NCI-H345 treated with DMSO at 0.1 percent for 48 hours (cell line): ENCODE data around the gene SLC25A1.

Source experiments
- DNase-seq: peaks from one replicate; lab custom pipeline; 2025; ENCODE audit not compliant: unreplicated experiment; lab: John Stamatoyannopoulos, UW

The SLC25A1 gene

GRCh38 chr22:19139974-19140373 lies 38.6 kb downstream of the SLC25A1 start:
- no peak for DNase-seq

DNA sequence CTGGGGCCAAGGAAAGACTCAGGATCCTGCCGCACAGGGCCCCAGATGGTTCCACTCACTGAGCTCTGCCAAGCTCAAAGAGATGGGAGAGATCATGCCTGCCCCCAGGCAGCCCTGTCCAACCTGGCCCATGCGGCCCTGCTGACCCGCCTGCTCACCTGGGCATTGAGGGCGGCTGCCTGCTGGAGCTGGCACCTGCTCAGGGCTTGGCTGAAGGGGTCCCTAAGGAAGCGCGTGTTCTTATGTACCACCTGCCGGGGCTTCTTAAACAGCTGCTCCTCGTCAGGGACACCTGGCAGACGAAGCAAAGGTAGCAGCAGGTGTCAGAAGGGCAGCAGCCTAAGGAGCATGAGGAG lies 39.6 kb downstream of the SLC25A1 start:
- DNase-seq: no peak

GRCh38 chr22:19138217-19139000 lies 40.1 kb downstream of the SLC25A1 start:
- DNase-seq: no peak

DNA sequence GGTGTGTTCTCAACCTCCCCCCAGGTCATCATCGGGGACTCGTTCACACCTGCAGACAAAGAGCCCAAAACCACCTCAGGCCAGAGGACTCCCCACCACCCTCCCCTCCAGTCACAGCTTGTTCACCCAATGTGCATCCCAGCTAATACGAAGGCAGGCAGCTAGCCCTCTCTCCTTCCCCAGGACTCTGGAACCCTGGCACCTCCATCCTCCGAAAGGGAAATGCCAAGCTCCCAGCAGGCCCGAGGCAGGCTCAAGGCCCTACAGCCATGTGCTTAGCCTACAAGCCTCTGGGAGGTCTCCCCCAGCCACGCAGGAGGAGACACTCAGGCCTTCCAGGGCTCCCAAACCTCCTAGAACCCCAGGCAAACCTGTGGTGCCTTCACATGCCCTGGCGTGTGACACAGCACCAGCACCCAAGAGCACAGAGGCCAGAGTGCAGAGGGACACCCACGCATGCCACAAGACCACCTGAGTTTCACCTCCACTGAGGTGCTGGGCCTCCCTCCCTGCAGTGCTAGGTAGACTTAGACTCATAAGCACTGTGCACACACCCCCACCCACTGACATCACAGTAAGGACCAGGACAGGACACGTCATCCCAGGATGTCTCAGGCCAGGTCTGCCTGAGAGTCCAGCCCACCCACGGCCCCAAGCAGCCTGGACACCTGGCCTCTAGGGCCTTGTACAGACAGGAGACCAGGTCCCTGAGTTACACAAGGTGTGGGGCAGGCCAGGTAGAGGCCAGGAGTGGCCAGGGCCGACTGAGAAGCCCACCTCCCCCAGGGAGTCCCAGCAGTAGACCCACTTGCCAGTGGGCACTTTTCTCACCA lies 40.9 kb downstream of the SLC25A1 start:
- no peak for DNase-seq

GRCh38 chr22:19136915-19137314 lies 41.6 kb downstream of the SLC25A1 start:
- no peak for DNase-seq

DNA sequence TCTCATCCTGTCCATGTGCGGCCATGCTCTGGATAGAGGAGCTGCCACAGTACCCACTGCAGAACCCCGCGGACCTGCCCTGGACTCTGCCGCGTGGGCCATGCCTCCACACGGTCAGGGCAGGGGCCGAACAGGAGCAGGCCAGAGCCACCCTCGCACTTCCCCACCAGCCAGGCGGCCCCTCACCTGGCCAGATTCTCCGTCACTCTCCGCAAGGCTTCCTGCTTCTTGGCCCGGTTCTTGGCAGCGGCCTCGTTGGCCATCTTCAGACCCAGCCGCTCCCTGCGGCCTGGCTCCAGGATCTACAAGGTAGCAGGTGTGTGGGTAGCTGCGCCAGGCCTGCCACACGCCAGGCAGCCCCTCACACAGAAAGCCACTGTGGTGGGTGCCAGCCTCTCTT lies 43.7 kb downstream of the SLC25A1 start:
- no peak for DNase-seq

DNA sequence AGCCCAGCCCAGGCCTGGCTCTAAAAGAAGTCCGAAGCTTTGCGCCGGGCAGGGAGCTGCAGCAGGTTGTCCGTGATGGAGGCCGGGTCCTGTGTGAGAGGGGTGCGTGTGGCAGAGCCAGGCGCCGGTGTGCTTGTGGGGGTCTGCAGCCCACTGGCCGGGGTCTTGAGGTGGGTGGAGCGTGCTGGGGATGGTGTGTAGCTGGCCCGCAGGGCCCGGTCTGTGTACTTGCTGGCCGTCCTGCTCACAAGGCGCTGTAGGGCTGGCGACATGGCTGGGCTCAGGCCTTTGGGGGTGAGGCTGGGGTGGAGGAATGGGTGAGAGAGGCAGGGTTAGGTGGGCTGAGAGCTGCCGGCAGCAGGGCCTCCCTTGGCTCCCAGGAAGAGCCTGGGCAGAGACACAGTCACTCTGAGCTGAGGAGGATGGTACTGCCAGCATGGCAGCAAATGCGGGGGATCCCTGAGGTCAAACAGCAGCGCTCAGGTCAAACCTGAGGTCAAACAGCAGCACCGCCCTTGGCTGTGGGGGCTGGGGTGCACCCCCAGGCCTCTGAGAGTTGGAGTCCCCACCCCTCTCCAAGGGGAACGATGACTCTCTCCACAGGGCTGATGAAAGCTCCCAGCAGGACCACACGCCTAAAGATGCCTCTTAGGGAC lies 44.2 kb downstream of the SLC25A1 start:
- no peak for DNase-seq

DNA sequence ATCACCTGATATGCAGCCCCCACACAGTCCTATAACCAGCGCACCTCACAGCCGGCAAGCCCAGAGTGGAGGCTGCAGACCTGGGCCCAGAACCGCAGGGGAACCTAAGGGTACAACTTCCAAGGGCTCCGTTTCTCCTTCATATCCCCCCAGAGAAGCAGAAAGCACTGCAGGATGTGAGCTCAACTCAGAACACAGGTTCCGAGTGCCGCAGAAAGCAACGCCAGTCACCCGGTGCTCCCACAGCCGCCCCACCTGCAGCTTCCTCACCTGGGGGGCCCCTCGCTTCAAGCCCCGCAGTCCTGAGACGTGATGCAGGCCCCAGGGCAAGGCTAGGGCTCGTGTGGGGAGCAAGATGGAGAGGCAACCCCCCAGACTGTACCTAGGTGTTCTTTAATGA lies 45.0 kb downstream of the SLC25A1 start:
- no peak for DNase-seq

- DNase-seq: no peak
Measured at GRCh38 chr22:19132693-19133400, 45.7 kb downstream of the SLC25A1 start.

DNA sequence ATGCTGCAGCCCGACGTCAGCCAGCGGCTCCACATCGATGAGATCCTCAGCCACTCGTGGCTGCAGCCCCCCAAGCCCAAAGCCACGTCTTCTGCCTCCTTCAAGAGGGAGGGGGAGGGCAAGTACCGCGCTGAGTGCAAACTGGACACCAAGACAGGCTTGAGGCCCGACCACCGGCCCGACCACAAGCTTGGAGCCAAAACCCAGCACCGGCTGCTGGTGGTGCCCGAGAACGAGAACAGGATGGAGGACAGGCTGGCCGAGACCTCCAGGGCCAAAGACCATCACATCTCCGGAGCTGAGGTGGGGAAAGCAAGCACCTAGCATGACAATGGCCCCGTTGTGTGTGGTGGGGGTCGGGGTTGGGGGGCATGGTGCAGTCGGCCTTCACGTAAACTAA lies 46.4 kb downstream of the SLC25A1 start:
- DNase-seq: no peak

DNA sequence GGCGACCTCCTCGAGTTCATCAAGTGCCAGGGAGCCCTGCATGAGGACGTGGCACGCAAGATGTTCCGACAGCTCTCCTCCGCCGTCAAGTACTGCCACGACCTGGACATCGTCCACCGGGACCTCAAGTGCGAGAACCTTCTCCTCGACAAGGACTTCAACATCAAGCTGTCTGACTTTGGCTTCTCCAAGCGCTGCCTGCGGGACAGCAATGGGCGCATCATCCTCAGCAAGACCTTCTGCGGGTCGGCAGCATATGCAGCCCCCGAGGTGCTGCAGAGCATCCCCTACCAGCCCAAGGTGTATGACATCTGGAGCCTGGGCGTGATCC lies 46.9 kb downstream of the SLC25A1 start:
- DNase-seq: no peak

- DNase-seq: no peak
Measured at GRCh38 chr22:19130959-19131684, 47.4 kb downstream of the SLC25A1 start, which contains the start of gene TSSK2. Gene TSSK2 (plus strand): TSS chr22:19131308. CDS start chr22:19131400, 92 bp downstream.

DNA sequence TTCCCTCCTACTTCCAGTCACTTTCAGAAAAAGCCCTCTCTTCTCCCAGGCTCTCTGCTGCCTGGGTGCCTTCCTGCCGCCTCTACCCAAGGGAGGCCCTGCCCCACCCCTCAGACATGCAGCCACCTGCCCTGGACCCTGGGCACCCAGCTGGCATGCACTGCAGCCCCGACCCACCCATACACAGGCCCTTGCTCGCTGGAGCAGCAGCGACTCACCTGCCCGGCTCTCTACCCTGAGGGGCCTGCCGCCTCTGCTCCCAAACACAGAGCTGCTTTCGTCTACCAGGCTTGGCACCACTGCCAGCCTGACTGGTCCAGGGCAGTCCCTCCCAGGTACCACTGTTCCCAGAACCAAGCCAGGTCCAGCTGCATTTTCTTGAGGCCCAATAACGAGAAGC lies 48.7 kb downstream of the SLC25A1 start:
- DNase-seq: no peak

DNA sequence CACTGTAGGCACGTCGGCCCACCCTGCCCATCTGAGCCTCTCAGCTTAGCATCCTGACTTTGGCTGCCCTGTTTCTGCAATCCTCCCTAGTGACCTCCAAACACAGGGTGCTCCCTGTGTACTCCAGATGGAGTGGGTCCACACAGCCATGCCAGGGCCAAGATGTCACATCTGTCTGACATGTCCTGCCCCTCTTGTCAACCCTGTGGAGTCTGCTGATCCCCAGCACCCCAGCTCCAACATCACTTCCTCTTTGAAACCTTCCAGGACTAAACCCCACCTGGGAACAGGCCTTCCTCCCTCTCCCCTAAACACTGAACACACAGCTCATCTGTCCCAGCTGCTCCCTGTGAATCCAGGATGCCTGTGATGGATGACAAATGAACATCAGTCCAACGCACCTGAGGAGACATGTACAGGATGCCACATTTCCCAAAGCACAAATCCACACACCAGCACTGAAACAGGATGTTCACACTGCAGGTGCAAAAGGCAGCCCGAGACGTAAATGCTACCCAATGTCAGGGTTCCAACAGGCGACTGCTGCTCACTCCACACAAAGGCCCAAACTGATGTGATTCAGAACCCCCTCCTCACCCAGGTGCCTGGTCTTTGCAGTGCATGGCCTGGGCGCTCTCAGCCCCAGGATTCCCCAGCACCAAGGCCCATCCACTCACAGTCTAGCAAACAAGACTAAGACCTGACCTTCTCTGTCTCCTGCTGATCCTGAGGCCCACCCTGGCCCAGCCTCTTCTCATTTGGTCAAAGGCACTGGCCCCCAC lies 49.4 kb downstream of the SLC25A1 start:
- no peak for DNase-seq

- DNase-seq: no peak
Measured at GRCh38 chr22:19128009-19128401, 50.5 kb downstream of the SLC25A1 start.

DNA sequence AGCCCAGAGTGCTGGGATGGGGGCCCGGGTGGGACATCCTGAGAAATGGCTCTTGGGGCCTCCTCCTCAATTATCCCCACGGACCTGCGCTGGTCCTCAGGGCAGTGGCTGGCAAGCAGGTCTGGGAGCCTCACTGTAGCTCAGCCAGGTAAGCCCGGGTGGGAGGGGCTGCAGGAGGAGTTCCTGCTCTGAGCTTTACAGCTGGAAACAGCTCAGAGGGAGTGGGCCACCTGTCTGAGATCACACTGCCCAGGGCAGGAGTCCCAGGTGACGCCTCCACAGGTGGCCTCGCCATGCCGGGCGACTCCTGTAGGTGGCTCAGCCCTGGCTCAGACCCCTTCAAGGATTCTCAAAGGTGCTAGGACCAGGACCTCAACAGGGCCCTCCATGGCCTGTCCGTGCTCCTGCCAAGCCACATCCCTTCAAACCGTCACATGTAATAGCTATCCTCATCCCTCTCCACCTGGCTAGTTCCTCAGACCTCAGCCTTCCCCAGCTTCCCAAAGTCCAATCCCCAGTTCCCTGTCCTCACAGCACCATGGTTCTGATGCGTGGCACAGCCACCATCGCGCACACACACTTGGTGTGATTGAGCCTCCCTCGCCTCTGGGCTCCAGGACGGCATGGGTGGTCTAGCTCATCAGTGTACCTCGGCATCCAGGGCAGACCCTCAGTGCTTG lies 51.1 kb downstream of the SLC25A1 start:
- no peak for DNase-seq

GRCh38 chr22:19126309-19127273 lies 51.9 kb downstream of the SLC25A1 start:
- no peak for DNase-seq
